ENCODE results near the gene ELMO1.

- no peak for TF ChIP-seq CTCF (IDR thresholded peaks at IDR 0.05 in 8 of 11, conservative IDR thresholded peaks at IDR 0.05 in 3 of 11)
- TF ChIP-seq POLR2AphosphoS5 (IDR thresholded peaks at IDR 0.05) = no peak
Observed at GRCh38 chr7:37269711-37270508, 178.8 kb downstream of the ELMO1 start.

All from spleen (tissue), 7 donors.